OCI-LY7 (cell line): ENCODE measurements around the gene ANKS1B. TPM values are rescaled to one million over a fixed set of nuclear protein-coding genes. Genes with fewer than 3 reads are reported as not detected.

ENCODE experiments used
- BruUV-seq: library from RNA; stranded (reverse); fragments of 400-500 nt; replicated peaks from 2 replicates; lab custom pipeline; 2021; lab: Mats Ljungman, UMichigan
- CTCF ChIA-PET: fragments of 300-600 bp; sonication (Branson Sonifier 250); formaldehyde crosslinking; loops from one replicate; lab custom pipeline; 2022; ENCODE audit warnings: antibody characterized with exemption; ENCODE audit not compliant: unreplicated experiment; lab: Charles Lee
- POLR2A ChIA-PET: fragments of 300-600 bp; sonication (Branson Sonifier 250); formaldehyde crosslinking; loops from one replicate; lab custom pipeline; 2022; ENCODE audit warnings: antibody characterized with exemption; lab: Charles Lee
- DNase-seq: peaks from one replicate; pipeline ENCODE4 v3.0.0-alpha.2; 2015; ENCODE audit warnings: low spot score
- H2AFZ ChIP-seq: fragments of 200-600 bp; sonication (generic), shearing (Covaris generic); 2 replicates; pipeline ENCODE4 v1.6.1; 2014; ENCODE audit warnings: mild to moderate bottlenecking, antibody characterized with exemption, low read length, moderate library complexity
- H3K27ac ChIP-seq: fragments of 200-600 bp; sonication (generic); 2 replicates; pipeline ENCODE4 v1.5.1; 2014; ENCODE audit warnings: mixed run types, low read depth, mild to moderate bottlenecking, moderate library complexity, low read length, inconsistent platforms; ENCODE audit not compliant: poor library complexity, severe bottlenecking
- H3K36me3 ChIP-seq: fragments of 200-600 bp; sonication (generic); 2 replicates; pipeline ENCODE4 v1.6.1; 2014; ENCODE audit warnings: mild to moderate bottlenecking, antibody characterized with exemption, low read length, moderate library complexity, mixed read lengths; ENCODE audit not compliant: insufficient read depth
- H3K4me1 ChIP-seq: fragments of 200-600 bp; sonication (generic); 2 replicates; pipeline ENCODE4 v1.5.1; 2014; ENCODE audit warnings: mild to moderate bottlenecking, low read length; ENCODE audit not compliant: insufficient read depth, poor library complexity, severe bottlenecking
- H3K4me2 ChIP-seq: fragments of 200-600 bp; sonication (generic); 2 replicates; pipeline ENCODE4 v1.6.1; 2014; ENCODE audit warnings: mild to moderate bottlenecking, low read length
- H3K4me3 ChIP-seq: fragments of 200-600 bp; sonication (generic); 2 replicates; pipeline ENCODE4 v1.5.1; 2014; ENCODE audit warnings: mild to moderate bottlenecking, low read depth, low read length; ENCODE audit not compliant: poor library complexity, severe bottlenecking
- H3K79me2 ChIP-seq: fragments of 200-600 bp; sonication (generic); 2 replicates; pipeline ENCODE4 v1.6.1; 2016; ENCODE audit warnings: low read depth, mild to moderate bottlenecking, low read length, moderate library complexity, mixed read lengths; ENCODE audit not compliant: insufficient read depth
- H3K9me2 ChIP-seq: fragments of 200-600 bp; sonication (generic); 2 replicates; pipeline ENCODE4 v1.6.1; 2016; ENCODE audit warnings: mild to moderate bottlenecking, low read length, mixed read lengths; ENCODE audit not compliant: insufficient read depth
- H3K9me3 ChIP-seq: fragments of 200-600 bp; sonication (generic); 2 replicates; pipeline ENCODE4 v1.6.1; 2014; ENCODE audit warnings: mild to moderate bottlenecking, mixed run types, low read length, mixed read lengths
- H4K20me1 ChIP-seq: fragments of 200-600 bp; sonication (generic); 2 replicates; pipeline ENCODE4 v1.6.1; 2014; ENCODE audit warnings: mild to moderate bottlenecking, antibody characterized with exemption, low read length, moderate library complexity, mixed read lengths; ENCODE audit not compliant: insufficient read depth
- CTCF ChIP-seq: fragments of 200-600 bp; sonication (generic); conservative IDR thresholded peaks from 2 replicates; pipeline ENCODE4 v1.5.1; 2014; ENCODE audit warnings: mild to moderate bottlenecking, antibody characterized with exemption, low read length, moderate library complexity, mixed read lengths
- EZH2phosphoT487 ChIP-seq: fragments of 200-600 bp; sonication (generic); IDR thresholded peaks from 2 replicates; pipeline ENCODE4 v1.6.1; 2018; ENCODE audit warnings: low read depth, borderline replicate concordance, mild to moderate bottlenecking, mixed run types, antibody characterized with exemption, low read length, moderate library complexity, mixed read lengths
- intact Hi-C: fragments of 100-400 bp; cut with micrococcal nuclease; formaldehyde crosslinking; loops from one replicate; pipeline ENCODE4 v1.10.0; 2022; ENCODE audit not compliant: unreplicated experiment
- total RNA-seq, 2 experiments: library from RNA; depleted of rRNA in 1 of 2; stranded (reverse); fragments of >200 nt in 1 of 2; shearing (Covaris generic) in 1 of 2; gene quantifications; 2 replicates each; pipeline ENCODE4 v1.2.3, GENCODE V29; 2014 to 2022

Gene ANKS1B
- total RNA-seq, 2 experiments from 2014 or later: 2.9 to 6.0 TPM

GRCh38 chr12:98816720-98817119, 1168.0 kb downstream of the ANKS1B start:
- Histone ChIP-seq H3K4me3 (no peak overlapping the region), H3K36me3 (no peaks in the 10 kb centered on the region), H3K4me2 (no peak overlapping the region), H3K4me1 (no peaks in the 10 kb centered on the region), H4K20me1 (no peaks in the 10 kb centered on the region), H3K9me3 (no peaks in the 10 kb centered on the region), H3K9me2 (no peaks in the 10 kb centered on the region), H3K79me2 (no peaks in the 10 kb centered on the region), H3K27ac (no peak overlapping the region), H2AFZ (no peak overlapping the region)
- POLR2A ChIA-PET: interaction anchor here (0.7 kb wide), 1 partner anchor 974 kb away, joined by 3 read pairs; no protein-coding TSS in a partner anchor
- intact Hi-C loops: no loop called here
- DNase-seq: no peak
- CTCF ChIA-PET: no interaction called here
- TF ChIP-seq EZH2phosphoT487: no peak
- no peak for TF ChIP-seq CTCF
- no TSS peak for BruUV-seq

GRCh38 chr12:98814254-98814653, 1170.5 kb downstream of the ANKS1B start:
- Histone ChIP-seq H3K4me2 (no peak overlapping the region), H4K20me1 (no peaks in the 10 kb centered on the region), H2AFZ (no peak overlapping the region), H3K9me3 (no peaks in the 10 kb centered on the region), H3K4me3 (no peak overlapping the region), H3K36me3 (no peaks in the 10 kb centered on the region), H3K4me1 (no peaks in the 10 kb centered on the region), H3K9me2 (no peaks in the 10 kb centered on the region), H3K79me2 (no peaks in the 10 kb centered on the region), H3K27ac (no peak overlapping the region)
- TF ChIP-seq EZH2phosphoT487 (no peak), CTCF (no peak)
- intact Hi-C loops: no loop called here
- ChIA-PET CTCF (no interaction called here), POLR2A (interaction anchor here (1.1 to 1.6 kb wide), 2 partner anchors 9 to 14 kb away, joined by 3 to 7 read pairs; no protein-coding TSS in a partner anchor)
- no peak for DNase-seq
- BruUV-seq: no TSS peak

- Histone ChIP-seq H3K9me2 (no peaks in the 10 kb centered on the region), H3K9me3 (no peaks in the 10 kb centered on the region), H3K27ac (no peak overlapping the region), H3K79me2 (no peaks in the 10 kb centered on the region), H3K4me1 (no peaks in the 10 kb centered on the region), H2AFZ (no peak overlapping the region), H3K4me3 (no peak overlapping the region), H3K36me3 (no peaks in the 10 kb centered on the region), H4K20me1 (no peaks in the 10 kb centered on the region), H3K4me2 (no peak overlapping the region)
- POLR2A ChIA-PET: interaction anchor here (0.6 to 1.0 kb wide), 2 partner anchors 13 to 102 kb away, joined by 3 to 6 read pairs; no protein-coding TSS in a partner anchor
- no TSS peak for BruUV-seq
- TF ChIP-seq CTCF (no peak), EZH2phosphoT487 (no peak)
- CTCF ChIA-PET: no interaction called here
- intact Hi-C loops: no loop called here
- no peak for DNase-seq
These were observed 1172.5 kb downstream of the ANKS1B start for GRCh38 chr12:98812225-98812624.
